ENCODE data around the gene SLC28A2. TPM values are rescaled to one million over a fixed set of nuclear protein-coding genes. Genes with fewer than 3 reads are reported as not detected.

The SLC28A2 gene
- polyA plus RNA-seq, 1 donor (not counting 4 experiments of a cell fraction or from before 2014, with no cell fraction given), result not detected

DNA sequence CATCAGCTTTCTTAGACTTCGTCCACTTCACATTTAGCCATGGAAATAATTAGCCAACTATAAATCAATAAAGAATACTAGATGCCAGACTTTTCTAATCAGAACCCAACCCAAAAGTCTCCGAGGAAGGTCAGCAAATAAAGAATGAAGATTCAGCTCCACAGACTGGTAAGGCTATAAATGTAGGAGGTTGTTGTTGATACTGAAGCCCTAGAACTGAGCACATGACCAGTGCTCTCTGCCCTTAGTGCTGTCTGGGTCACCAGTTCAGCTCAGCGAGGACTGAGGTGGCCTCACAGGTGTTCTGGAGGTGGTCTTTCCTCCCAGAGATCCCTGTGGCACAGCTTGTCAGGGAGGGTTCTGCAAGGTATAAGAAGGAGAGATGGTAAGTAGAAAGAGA, 20.9 kb upstream of the SLC28A2 start:
- H3K27me3 ChIP-seq (ENCODE audit: control insufficient read depth, extremely low read depth, insufficient read depth, low read length), result no peaks in the 10 kb centered on the region
- H3K4me2 ChIP-seq (ENCODE audit: control insufficient read depth, extremely low read depth, insufficient read depth, low read depth, low read length), result no peak overlapping the region
- H3K79me2 ChIP-seq (ENCODE audit: control insufficient read depth, insufficient read depth, low read length), result no peaks in the 10 kb centered on the region
- no peak for FAIRE-seq
- no peaks in the 10 kb centered on the region for H3K4me1 ChIP-seq (ENCODE audit: control insufficient read depth, extremely low read depth, insufficient read depth, low read length)
- H3K9ac ChIP-seq (ENCODE audit: control insufficient read depth, extremely low read depth, insufficient read depth, low read length), result no peak overlapping the region
- no peaks in the 10 kb centered on the region for H3K36me3 ChIP-seq (ENCODE audit: control insufficient read depth in 2 of 2, extremely low read depth in 1 of 2, insufficient read depth in 2 of 2, low read length in 2 of 2)
- no peak overlapping the region for H3K27ac ChIP-seq (ENCODE audit: control insufficient read depth, insufficient read depth, low read length)
- dilution Hi-C loops (cut with MboI; ENCODE audit: extremely low pct_ligation_motif_present, low sequenced_read_pairs), result no loop called here
- no peaks in the 10 kb centered on the region for H4K20me1 ChIP-seq (ENCODE audit: control insufficient read depth, extremely low read depth, insufficient read depth, low read length)
- H2AFZ ChIP-seq (ENCODE audit: control insufficient read depth, low read length), result no peak overlapping the region
- peaks cover 2% of the 10 kb centered on the region for H3K9me3 ChIP-seq (ENCODE audit: control insufficient read depth, low read depth, low read length)
- no peak overlapping the region for H3K4me3 ChIP-seq (ENCODE audit: control insufficient read depth in 2 of 3, extremely low read depth in 1 of 3, insufficient read depth in 2 of 3, low read depth in 1 of 3, low read length in 3 of 3)
- TF ChIP-seq, protein P1, sequence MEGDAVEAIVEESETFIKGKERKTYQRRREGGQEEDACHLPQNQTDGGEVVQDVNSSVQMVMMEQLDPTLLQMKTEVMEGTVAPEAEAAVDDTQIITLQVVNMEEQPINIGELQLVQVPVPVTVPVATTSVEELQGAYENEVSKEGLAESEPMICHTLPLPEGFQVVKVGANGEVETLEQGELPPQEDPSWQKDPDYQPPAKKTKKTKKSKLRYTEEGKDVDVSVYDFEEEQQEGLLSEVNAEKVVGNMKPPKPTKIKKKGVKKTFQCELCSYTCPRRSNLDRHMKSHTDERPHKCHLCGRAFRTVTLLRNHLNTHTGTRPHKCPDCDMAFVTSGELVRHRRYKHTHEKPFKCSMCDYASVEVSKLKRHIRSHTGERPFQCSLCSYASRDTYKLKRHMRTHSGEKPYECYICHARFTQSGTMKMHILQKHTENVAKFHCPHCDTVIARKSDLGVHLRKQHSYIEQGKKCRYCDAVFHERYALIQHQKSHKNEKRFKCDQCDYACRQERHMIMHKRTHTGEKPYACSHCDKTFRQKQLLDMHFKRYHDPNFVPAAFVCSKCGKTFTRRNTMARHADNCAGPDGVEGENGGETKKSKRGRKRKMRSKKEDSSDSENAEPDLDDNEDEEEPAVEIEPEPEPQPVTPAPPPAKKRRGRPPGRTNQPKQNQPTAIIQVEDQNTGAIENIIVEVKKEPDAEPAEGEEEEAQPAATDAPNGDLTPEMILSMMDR (optimal IDR thresholded peaks at IDR 0.05 in 1 of 3, IDR thresholded peaks at IDR 0.05 in 1 of 3, conservative IDR thresholded peaks at IDR 0.05 in 1 of 3; ENCODE audit: extremely low read depth in 1 of 3, insufficient read depth in 2 of 3, low read length in 3 of 3), result no peak
- no peak for TF ChIP-seq EZH2 (IDR thresholded peaks at IDR 0.05; ENCODE audit: low read length)
- DNase-seq (ENCODE audit: low read depth, low spot score), result no peak
- no peaks in the 10 kb centered on the region for H3K9me1 ChIP-seq (ENCODE audit: control insufficient read depth, extremely low read depth, insufficient read depth, low read length)

DNA sequence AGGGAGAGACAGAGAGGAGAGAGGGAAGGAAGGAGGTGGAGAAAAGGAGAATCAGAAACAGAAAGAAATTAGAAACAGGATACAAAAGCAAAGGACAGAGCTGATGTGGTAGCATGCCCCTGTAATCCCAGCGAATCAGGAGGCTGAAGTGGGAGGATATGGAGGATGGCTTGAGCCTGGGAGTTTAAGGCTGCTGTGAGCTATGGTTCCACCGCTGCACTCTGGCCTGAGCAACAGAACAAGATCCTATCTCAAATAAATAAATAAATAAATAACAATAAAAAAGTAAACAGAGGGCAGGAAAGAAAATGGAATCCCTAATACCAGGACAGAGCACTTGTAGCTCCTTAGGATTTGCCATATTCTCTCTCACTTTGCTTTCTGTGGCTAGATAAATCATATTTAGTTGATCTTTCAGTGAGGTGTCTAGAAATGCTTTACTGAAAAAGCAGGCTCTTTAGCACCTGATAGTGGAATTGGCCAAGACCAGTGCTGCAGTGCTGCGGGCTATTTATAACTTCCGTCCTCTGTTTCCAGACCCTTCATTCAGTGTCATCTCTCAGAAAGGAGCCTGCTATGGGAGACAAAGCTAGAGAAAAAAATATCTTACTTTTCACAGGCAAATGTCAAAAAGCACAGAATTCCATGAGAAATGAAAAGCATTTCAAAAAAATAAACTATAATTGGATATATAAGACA, 20.0 kb upstream of the SLC28A2 start:
- H4K20me1 ChIP-seq (ENCODE audit: control insufficient read depth, extremely low read depth, insufficient read depth, low read length), result no peaks in the 10 kb centered on the region
- no peaks in the 10 kb centered on the region for H3K9me1 ChIP-seq (ENCODE audit: control insufficient read depth, extremely low read depth, insufficient read depth, low read length)
- H3K4me2 ChIP-seq (ENCODE audit: control insufficient read depth, extremely low read depth, insufficient read depth, low read depth, low read length), result no peak overlapping the region
- dilution Hi-C loops (cut with MboI; ENCODE audit: extremely low pct_ligation_motif_present, low sequenced_read_pairs), result no loop called here
- no peak overlapping the region for H2AFZ ChIP-seq (ENCODE audit: control insufficient read depth, low read length)
- DNase-seq (ENCODE audit: low read depth, low spot score) (no peak), FAIRE-seq (no peak)
- no peaks in the 10 kb centered on the region for H3K79me2 ChIP-seq (ENCODE audit: control insufficient read depth, insufficient read depth, low read length)
- no peak overlapping the region for H3K27ac ChIP-seq (ENCODE audit: control insufficient read depth, insufficient read depth, low read length)
- no peaks in the 10 kb centered on the region for H3K36me3 ChIP-seq (ENCODE audit: control insufficient read depth in 2 of 2, extremely low read depth in 1 of 2, insufficient read depth in 2 of 2, low read length in 2 of 2)
- H3K9me3 ChIP-seq (ENCODE audit: control insufficient read depth, low read depth, low read length), result peaks cover 2% of the 10 kb centered on the region
- no peak overlapping the region for H3K9ac ChIP-seq (ENCODE audit: control insufficient read depth, extremely low read depth, insufficient read depth, low read length)
- no peaks in the 10 kb centered on the region for H3K4me1 ChIP-seq (ENCODE audit: control insufficient read depth, extremely low read depth, insufficient read depth, low read length)
- H3K4me3 ChIP-seq (ENCODE audit: control insufficient read depth in 2 of 3, extremely low read depth in 1 of 3, insufficient read depth in 2 of 3, low read depth in 1 of 3, low read length in 3 of 3), result no peak overlapping the region
- H3K27me3 ChIP-seq (ENCODE audit: control insufficient read depth, extremely low read depth, insufficient read depth, low read length), result no peaks in the 10 kb centered on the region
- TF ChIP-seq EZH2 (IDR thresholded peaks at IDR 0.05; ENCODE audit: low read length), result no peak
- TF ChIP-seq, protein P1 (optimal IDR thresholded peaks at IDR 0.05 in 1 of 3, IDR thresholded peaks at IDR 0.05 in 1 of 3, conservative IDR thresholded peaks at IDR 0.05 in 1 of 3; ENCODE audit: extremely low read depth in 1 of 3, insufficient read depth in 2 of 3, low read length in 3 of 3), result no peak
